KMS-11 (cell line): ENCODE measurements around the gene PCGF2.

Experiments
- H2AFZ ChIP-seq: fragments of 200-600 bp; sonication (generic); 2 replicates; pipeline ENCODE4 v1.6.1; 2016; ENCODE audit warnings: antibody characterized with exemption, mixed run types, low read depth
- H3K27ac ChIP-seq: fragments of 200-600 bp; sonication (generic); 2 replicates; pipeline ENCODE4 v1.6.1; 2016; ENCODE audit warnings: mild to moderate bottlenecking, mixed run types
- H3K27me3 ChIP-seq: fragments of 200-600 bp; sonication (generic); 2 replicates; pipeline ENCODE4 v1.6.1; 2017; ENCODE audit warnings: mild to moderate bottlenecking, low read depth, mixed run types, moderate library complexity; ENCODE audit not compliant: insufficient read depth
- H3K36me3 ChIP-seq: fragments of 200-600 bp; sonication (generic); 2 replicates; pipeline ENCODE4 v1.6.1; 2017; ENCODE audit warnings: mild to moderate bottlenecking, mixed run types; ENCODE audit not compliant: insufficient read depth
- H3K4me1 ChIP-seq: fragments of 200-600 bp; sonication (generic); 2 replicates; pipeline ENCODE4 v1.6.1; 2016; ENCODE audit warnings: mild to moderate bottlenecking, low read depth, mixed run types; ENCODE audit not compliant: poor library complexity, severe bottlenecking
- H3K4me2 ChIP-seq: fragments of 200-600 bp; sonication (generic); 2 replicates; pipeline ENCODE4 v1.7.0; 2016; ENCODE audit warnings: mild to moderate bottlenecking, mixed run types
- H3K4me3 ChIP-seq: fragments of 200-600 bp; sonication (generic); IDR thresholded peaks from 2 replicates; pipeline ENCODE4 v1.6.1; 2017; ENCODE audit warnings: low read depth, low read length, mixed read lengths; ENCODE audit not compliant: insufficient read depth
- H3K79me2 ChIP-seq: fragments of 200-600 bp; sonication (generic); 2 replicates; pipeline ENCODE4 v1.6.1; 2016; ENCODE audit warnings: low read depth, mixed run types; ENCODE audit not compliant: insufficient read depth
- H3K9ac ChIP-seq: fragments of 200-600 bp; sonication (generic); 2 replicates; pipeline ENCODE4 v1.6.1; 2016; ENCODE audit warnings: mild to moderate bottlenecking, mixed run types
- H4K20me1 ChIP-seq: fragments of 200-600 bp; sonication (generic); 2 replicates; pipeline ENCODE4 v1.6.1; 2016; ENCODE audit warnings: mild to moderate bottlenecking, mixed run types; ENCODE audit not compliant: insufficient read depth
- CTCF ChIP-seq: fragments of 200-600 bp; sonication (generic); conservative IDR thresholded peaks from 2 replicates; pipeline ENCODE4 v1.6.1; 2017; ENCODE audit warnings: low read depth, mild to moderate bottlenecking, antibody characterized with exemption, low read length, moderate library complexity, mixed read lengths

Gene PCGF2

GRCh38 chr17:38719943-38720641, 28.0 kb downstream of the PCGF2 start:
- H3K4me2 ChIP-seq: no peak overlapping the region
- H3K27ac ChIP-seq: no peak overlapping the region
- no peak for TF ChIP-seq CTCF
- H3K4me1 ChIP-seq: no peaks in the 10 kb centered on the region
- H3K4me3 ChIP-seq: no peak overlapping the region
- no peak overlapping the region for H2AFZ ChIP-seq
- no peaks in the 10 kb centered on the region for H4K20me1 ChIP-seq
- H3K27me3 ChIP-seq: no peaks in the 10 kb centered on the region
- no peaks in the 10 kb centered on the region for H3K79me2 ChIP-seq
- no peak overlapping the region for H3K9ac ChIP-seq
- no peaks in the 10 kb centered on the region for H3K36me3 ChIP-seq

GRCh38 chr17:38719289-38719942, 28.7 kb downstream of the PCGF2 start:
- Histone ChIP-seq H3K4me2 (no peak overlapping the region), H3K27me3 (no peaks in the 10 kb centered on the region), H3K4me1 (no peaks in the 10 kb centered on the region), H3K36me3 (no peaks in the 10 kb centered on the region), H3K27ac (no peak overlapping the region), H3K4me3 (no peak overlapping the region), H4K20me1 (no peaks in the 10 kb centered on the region), H3K79me2 (no peaks in the 10 kb centered on the region), H3K9ac (no peak overlapping the region), H2AFZ (no peak overlapping the region)
- TF ChIP-seq CTCF: no peak

- no peaks in the 10 kb centered on the region for H3K27me3 ChIP-seq
- no peak overlapping the region for H3K4me3 ChIP-seq
- H3K4me1 ChIP-seq: no peaks in the 10 kb centered on the region
- no peaks in the 10 kb centered on the region for H4K20me1 ChIP-seq
- H3K4me2 ChIP-seq: no peak overlapping the region
- TF ChIP-seq CTCF: no peak
- no peak overlapping the region for H2AFZ ChIP-seq
- no peaks in the 10 kb centered on the region for H3K36me3 ChIP-seq
- no peak overlapping the region for H3K27ac ChIP-seq
- no peak overlapping the region for H3K9ac ChIP-seq
- no peaks in the 10 kb centered on the region for H3K79me2 ChIP-seq
Measured at GRCh38 chr17:38717139-38717745, 30.9 kb downstream of the PCGF2 start.

- H3K9ac ChIP-seq: no peak overlapping the region
- H3K4me2 ChIP-seq: no peak overlapping the region
- TF ChIP-seq CTCF: no peak
- H3K4me1 ChIP-seq: no peaks in the 10 kb centered on the region
- no peaks in the 10 kb centered on the region for H3K27me3 ChIP-seq
- no peak overlapping the region for H3K27ac ChIP-seq
- H3K36me3 ChIP-seq: no peaks in the 10 kb centered on the region
- H3K4me3 ChIP-seq: no peak overlapping the region
- H2AFZ ChIP-seq: no peak overlapping the region
- H4K20me1 ChIP-seq: no peaks in the 10 kb centered on the region
- H3K79me2 ChIP-seq: no peaks in the 10 kb centered on the region
Measured at GRCh38 chr17:38716368-38717005, 31.6 kb downstream of the PCGF2 start.
